ENCODE results near the gene FIBP. TPM values are rescaled to one million over a fixed set of nuclear protein-coding genes. Genes with fewer than 3 reads are reported as not detected.

FIBP gene
- total and polyA plus RNA-seq, 2 of the 8 experiments (the other 6 are each of a cell fraction or from before 2014, with no cell fraction given) = 74.3 to 173 TPM

DNA sequence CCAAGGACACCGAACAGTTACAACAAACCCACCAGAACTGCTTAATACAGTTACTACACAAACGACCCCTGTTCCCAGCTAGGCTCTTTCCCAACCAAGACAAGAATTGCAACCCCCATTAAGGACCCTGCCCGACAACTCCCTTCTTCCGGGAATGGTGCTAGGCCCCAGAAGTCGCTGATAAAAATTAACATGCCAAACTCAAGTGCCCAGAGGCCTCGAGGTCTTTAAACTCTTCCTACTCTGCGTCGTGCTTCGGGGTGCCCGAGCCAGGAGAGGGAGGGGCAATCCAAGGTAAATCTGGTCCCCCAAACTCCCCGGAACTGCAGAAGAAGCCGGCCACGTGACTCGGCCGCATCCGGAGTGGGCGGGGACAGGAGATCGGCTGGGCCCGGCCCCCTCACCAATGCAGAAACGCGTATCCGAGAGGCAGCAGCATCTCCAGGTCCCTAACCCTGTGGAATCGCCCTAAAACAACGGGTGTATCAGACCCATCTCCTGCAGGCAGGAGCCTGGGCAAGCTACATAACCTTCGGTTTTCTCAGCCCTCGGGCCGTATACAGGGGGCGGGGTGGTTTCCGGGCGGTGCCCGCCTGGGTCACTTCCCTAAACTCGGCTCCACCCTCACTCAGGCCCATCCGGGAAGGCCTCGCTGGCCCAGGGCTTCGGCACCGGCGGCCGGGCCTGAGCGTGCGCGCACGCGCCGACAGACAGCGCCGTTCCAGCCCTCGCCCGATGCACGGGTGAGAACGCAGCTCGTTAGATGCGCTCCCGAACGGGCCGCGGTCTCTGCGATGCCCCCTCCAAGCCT is 31.4 kb downstream of the FIBP start (continued):
- no peak for TF ChIP-seq EGR1 (IDR thresholded peaks at IDR 0.05; ENCODE audit: borderline replicate concordance, low read depth, low read length)
